AG10803 (cell line): ENCODE results near the gene KIF25.
"Not testable (repeated sequence)": the region's sequence is repeated elsewhere in the genome, so short reads cannot be mapped to it uniquely, and the experiment has no call there.

Experiments used
- DNase-seq: peaks from one replicate; pipeline ENCODE4 v3.0.0; 2010; ENCODE audit warnings: low read depth
- H3K4me3 ChIP-seq: 2 replicates; pipeline ENCODE4 v1.5.1; 2011; ENCODE audit warnings: mild to moderate bottlenecking, low read length, control low read depth
- TF ChIP-seq, protein P1 (sequence below): conservative IDR thresholded peaks from 2 replicates; pipeline ENCODE4 v1.5.1; 2011; ENCODE audit warnings: mild to moderate bottlenecking, low read length, control low read depth, inconsistent platforms

The KIF25 gene

DNA sequence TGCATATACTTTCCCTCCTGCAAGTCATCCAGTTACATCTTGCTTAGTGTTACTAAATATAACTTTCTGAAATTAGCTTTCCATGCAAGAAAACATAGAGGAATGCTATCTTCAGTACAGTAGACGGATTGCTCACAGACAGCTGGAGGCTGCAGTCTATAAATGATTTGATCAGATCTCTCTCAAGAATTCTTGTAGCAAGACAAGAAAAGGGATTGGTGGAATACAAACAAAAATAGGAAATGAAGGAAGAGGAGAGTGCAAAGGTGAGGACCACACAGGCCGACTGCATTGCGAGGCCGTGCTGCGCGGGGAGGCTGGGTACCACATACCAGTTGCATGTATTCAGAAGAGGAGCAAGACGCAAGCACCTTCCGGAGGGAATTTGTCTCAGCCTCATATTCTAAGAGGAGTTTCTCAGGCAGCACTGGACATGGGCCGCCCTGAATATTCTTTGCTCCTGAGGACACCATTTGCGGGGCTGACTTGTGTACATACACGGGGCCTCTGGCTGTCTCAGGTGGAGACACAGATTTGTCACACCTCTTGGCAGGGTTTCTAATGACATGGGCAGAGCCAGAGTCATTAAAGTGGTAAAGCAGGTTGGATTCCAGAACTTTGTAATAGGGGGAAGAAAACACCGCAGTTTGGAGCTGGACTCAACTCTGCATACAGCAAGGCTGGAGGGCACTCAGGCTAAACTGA is 22.7 kb upstream of the KIF25 start:
- TF ChIP-seq, protein P1, sequence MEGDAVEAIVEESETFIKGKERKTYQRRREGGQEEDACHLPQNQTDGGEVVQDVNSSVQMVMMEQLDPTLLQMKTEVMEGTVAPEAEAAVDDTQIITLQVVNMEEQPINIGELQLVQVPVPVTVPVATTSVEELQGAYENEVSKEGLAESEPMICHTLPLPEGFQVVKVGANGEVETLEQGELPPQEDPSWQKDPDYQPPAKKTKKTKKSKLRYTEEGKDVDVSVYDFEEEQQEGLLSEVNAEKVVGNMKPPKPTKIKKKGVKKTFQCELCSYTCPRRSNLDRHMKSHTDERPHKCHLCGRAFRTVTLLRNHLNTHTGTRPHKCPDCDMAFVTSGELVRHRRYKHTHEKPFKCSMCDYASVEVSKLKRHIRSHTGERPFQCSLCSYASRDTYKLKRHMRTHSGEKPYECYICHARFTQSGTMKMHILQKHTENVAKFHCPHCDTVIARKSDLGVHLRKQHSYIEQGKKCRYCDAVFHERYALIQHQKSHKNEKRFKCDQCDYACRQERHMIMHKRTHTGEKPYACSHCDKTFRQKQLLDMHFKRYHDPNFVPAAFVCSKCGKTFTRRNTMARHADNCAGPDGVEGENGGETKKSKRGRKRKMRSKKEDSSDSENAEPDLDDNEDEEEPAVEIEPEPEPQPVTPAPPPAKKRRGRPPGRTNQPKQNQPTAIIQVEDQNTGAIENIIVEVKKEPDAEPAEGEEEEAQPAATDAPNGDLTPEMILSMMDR, result no peak
- DNase-seq, result no peak

DNA sequence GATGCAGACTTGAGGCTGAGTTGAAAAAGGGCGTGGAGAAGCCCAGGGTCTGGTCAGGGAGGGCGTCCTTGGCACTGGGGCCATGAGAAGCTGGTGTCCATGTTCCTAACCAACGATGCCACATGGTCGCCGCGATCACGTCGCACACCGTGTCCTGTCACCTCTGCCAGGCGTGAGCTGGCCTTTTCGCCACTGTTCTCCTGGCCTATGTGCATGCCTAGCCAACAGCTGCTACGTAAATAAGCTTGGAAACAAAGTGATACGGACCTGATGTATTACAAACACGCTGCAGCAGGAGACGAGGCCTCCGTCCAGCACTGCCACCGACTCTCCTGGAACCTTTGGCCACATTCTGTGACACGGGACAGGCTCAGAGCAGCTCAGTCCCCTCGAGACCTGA is 22.0 kb upstream of the KIF25 start:
- H3K4me3 ChIP-seq, result no peak overlapping the region
- TF ChIP-seq, protein P1, result no peak
- no peak for DNase-seq

More for the DNA sequence above, 22.7 kb upstream of the KIF25 start:
- H3K4me3 ChIP-seq, result no peak overlapping the region

DNA sequence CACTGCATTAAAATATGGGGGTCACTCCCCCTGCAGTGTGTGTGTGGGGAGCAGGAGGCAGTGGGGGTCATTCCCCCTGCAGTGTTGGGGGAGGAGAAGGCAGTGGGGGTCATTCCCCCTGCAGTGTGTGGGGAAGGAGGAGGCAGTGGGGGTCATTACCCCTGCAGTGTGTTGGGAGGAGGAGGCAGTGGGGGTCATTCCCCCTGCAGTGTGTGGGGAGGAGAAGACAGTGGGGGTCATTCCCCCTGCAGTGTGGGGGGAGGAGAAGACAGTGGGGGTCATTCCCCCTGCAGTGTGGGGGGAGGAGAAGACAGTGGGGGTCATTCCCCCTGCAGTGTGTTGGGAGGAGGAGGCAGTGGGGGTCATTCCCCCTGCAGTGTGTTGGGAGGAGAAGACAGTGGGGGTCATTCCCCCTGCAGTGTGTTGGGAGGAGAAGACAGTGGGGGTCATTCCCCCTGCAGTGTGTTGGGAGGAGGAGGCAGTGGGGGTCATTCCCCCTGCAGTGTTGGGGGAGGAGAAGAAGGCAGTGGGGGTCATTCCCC is 21.3 kb upstream of the KIF25 start:
- not testable (repeated sequence) for H3K4me3 ChIP-seq, DNase-seq

DNA sequence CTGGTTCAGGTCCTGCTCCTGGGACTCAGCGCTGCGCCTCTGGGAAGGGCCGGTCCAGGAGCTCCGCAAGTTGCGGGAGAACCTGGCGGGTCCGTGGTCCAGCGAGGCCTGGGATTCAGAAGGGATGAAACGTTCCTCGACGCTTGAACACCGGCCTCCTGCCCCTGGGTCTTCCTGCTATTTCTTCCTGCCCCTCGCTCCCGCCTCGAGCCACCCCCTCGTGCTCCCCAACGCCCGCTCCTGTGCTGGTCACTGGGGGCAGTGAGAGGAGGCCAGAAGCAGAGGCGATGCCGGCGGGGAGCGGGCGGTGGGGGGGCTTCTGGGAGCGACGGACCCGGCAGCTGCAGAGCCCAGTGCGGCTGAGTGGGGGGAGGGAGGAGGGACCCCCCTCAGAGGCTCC is 20.8 kb upstream of the KIF25 start:
- H3K4me3 ChIP-seq, result no peak overlapping the region
- no peak for DNase-seq
- TF ChIP-seq, protein P1, result no peak

DNA sequence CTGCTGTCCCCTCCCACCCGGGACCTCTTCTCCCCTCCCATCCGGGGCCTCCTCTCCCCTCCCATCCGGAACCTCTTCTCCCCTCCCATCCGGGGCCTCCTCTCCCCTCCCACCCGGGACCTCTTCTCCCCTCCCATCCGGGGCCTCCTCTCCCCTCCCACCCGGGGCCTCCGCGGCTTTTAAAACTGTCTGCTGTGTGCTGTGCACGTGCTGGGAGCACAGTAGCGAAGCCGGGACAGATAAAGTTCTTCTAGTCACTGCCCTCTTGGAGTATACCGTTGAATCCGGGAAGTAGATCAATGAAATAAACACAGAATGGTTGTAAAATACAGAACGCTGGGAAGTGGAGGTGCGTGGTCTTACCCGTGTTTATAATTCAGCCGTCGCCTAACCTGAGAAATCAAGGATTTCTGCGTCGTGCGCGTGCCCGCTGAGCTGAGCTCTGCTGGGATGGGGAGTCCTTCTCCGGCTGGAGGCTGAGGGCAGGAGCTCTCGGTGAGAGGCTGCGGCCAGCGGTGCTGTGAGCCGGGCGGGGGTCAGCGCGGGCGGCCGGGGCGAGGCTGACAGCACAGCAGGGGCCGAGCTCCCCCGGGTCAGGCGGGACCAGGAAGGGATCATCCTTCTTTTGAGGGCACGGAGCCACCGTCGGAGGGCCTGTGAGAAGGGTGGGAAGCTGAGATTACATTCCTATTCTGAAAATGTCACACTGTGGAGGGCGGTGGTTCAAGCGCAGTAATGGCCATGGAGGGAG is 19.6 kb upstream of the KIF25 start:
- TF ChIP-seq, protein P1, result no peak
- H3K4me3 ChIP-seq, result no peak overlapping the region
- no peak for DNase-seq

DNA sequence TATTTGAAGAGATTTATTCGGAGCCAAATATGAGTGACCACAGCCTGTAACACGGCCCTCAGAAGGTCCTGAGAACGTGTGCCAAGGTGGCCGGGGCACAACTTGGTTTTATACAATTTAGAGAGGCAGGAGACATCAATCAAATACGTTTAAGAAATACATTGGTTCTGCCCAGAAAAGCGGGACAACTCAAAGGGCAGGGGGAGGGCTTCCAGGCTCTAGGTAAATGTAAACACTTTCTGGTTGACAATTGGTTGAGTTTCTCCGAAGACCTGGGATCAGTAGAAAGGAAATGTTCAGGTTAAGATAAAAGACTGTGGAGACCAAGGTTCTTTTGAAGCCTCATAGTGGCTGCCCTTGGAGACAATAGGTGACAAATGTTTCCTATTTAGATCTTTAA is 18.9 kb upstream of the KIF25 start:
- no peak overlapping the region for H3K4me3 ChIP-seq
- DNase-seq, result no peak
- TF ChIP-seq, protein P1, result no peak

DNA sequence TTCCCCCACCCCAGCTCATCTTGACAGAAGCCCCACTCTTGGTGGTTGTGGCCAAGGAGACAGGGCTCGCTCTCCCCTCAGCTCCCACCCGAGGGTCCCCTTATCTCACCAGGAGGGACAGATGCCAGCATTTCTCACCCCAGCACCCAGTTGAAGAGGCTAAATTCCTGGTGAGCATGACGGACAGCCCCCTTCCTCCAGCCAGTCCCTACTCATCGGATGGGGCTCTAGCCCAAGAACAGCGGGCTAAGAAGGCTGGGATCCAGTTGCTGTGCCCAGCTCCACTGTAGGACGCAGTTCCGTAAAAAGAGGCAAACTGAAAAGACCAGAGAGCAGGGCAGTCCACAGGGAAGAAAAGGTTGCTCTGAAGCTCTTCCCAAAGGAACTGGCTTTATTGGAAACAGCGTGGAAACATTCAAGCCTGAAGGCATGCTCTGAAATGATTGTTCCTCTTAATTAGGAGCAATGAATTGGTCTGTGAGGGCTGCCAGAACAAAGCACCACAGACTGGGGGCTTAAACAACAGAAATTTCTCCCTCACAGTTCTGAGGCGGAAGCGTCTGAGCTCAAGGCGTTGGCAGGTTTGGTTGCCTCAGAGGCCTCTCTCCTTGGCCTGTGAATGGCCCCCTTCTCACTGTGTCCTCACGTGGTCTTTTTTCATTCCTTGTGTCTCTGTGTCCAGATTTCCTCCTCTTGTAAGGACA is 17.9 kb upstream of the KIF25 start:
- DNase-seq, result no peak
- TF ChIP-seq, protein P1, result no peak
- no peak overlapping the region for H3K4me3 ChIP-seq
